MCF 10A (cell line): ENCODE data around the gene TBCD. TPM values are rescaled to one million over a fixed set of nuclear protein-coding genes. Genes with fewer than 3 reads are reported as not detected.

Source experiments
- BruUV-seq: library from RNA; stranded (reverse); fragments of 400-500 nt; replicated peaks from 2 replicates; lab custom pipeline; 2021; lab: Mats Ljungman, UMichigan
- CTCF ChIA-PET: fragments of 300-600 bp; sonication (Branson Sonifier 250); formaldehyde crosslinking; extraction: SDS; loops from one replicate; lab custom pipeline; 2021; ENCODE audit warnings: antibody characterized with exemption, inconsistent platforms; lab: Yijun Ruan, JAX
- POLR2A ChIA-PET: fragments of 300-600, 350-650 bp; sonication (Branson Sonifier 250); formaldehyde crosslinking; extraction: SDS; loops from one replicate; lab custom pipeline; 2020; ENCODE audit warnings: antibody characterized with exemption, inconsistent platforms; lab: Yijun Ruan, JAX
- DNase-seq: peaks from one replicate; pipeline ENCODE4 v3.0.0-alpha.2; 2018; ENCODE audit not compliant: unreplicated experiment
- H3K27ac Mint-ChIP-seq: one replicate; pipeline ENCODE4 v1.8.0; 2022; ENCODE audit warnings: mild to moderate bottlenecking, low read depth, mixed read lengths; ENCODE audit not compliant: unreplicated experiment
- H3K27me3 Mint-ChIP-seq: one replicate; pipeline ENCODE4 v1.8.0; 2022; ENCODE audit warnings: mixed read lengths; ENCODE audit not compliant: insufficient read depth, unreplicated experiment
- H3K36me3 Mint-ChIP-seq: one replicate; pipeline ENCODE4 v1.8.0; 2022; ENCODE audit warnings: mild to moderate bottlenecking, moderate library complexity, mixed read lengths; ENCODE audit not compliant: insufficient read depth, unreplicated experiment
- H3K4me1 Mint-ChIP-seq: one replicate; pipeline ENCODE4 v1.8.0; 2022; ENCODE audit warnings: mixed read lengths; ENCODE audit not compliant: insufficient read depth, unreplicated experiment
- H3K4me3 Mint-ChIP-seq: one replicate; pipeline ENCODE4 v1.8.0; 2022; ENCODE audit warnings: mild to moderate bottlenecking, moderate library complexity, mixed read lengths; ENCODE audit not compliant: unreplicated experiment
- H3K9me3 Mint-ChIP-seq: one replicate; pipeline ENCODE4 v1.8.0; 2022; ENCODE audit warnings: mixed read lengths; ENCODE audit not compliant: unreplicated experiment
- CTCF ChIP-seq: fragments of 200-600 bp; IDR thresholded peaks from one replicate; pipeline ENCODE4 v1.8.0; 2022; ENCODE audit warnings: antibody characterized with exemption, mild to moderate bottlenecking; ENCODE audit not compliant: unreplicated experiment
- intact Hi-C: fragments of 100-400 bp; cut with micrococcal nuclease; formaldehyde crosslinking; loops from 2 replicates; pipeline ENCODE4 v1.14.1; 2022
- total RNA-seq: library from RNA; stranded (reverse); gene quantifications from 2 replicates; pipeline ENCODE4 v1.2.3, GENCODE V29; 2022

The TBCD gene
- total RNA-seq, 1 experiment from 2014 or later = 76.2 TPM

- intact Hi-C loops = no loop called here
- Mint-ChIP-seq H3K4me1 (no peaks in the 10 kb centered on the region), H3K27ac (no peak overlapping the region), H3K4me3 (no peak overlapping the region), H3K27me3 (no peaks in the 10 kb centered on the region), H3K36me3 (peaks cover 49% of the 10 kb centered on the region), H3K9me3 (peaks cover 12% of the 10 kb centered on the region)
- POLR2A ChIA-PET = no interaction called here
- CTCF ChIA-PET = interaction anchor here (0.6 to 0.7 kb wide), 2 partner anchors 109 to 158 kb away, joined by 3 read pairs; no protein-coding TSS in a partner anchor
- no peak for DNase-seq
- no peak for TF ChIP-seq CTCF
- BruUV-seq = no TSS peak
Observed at GRCh38 chr17:82940226-82941020, 188.6 kb downstream of the TBCD start.

DNA sequence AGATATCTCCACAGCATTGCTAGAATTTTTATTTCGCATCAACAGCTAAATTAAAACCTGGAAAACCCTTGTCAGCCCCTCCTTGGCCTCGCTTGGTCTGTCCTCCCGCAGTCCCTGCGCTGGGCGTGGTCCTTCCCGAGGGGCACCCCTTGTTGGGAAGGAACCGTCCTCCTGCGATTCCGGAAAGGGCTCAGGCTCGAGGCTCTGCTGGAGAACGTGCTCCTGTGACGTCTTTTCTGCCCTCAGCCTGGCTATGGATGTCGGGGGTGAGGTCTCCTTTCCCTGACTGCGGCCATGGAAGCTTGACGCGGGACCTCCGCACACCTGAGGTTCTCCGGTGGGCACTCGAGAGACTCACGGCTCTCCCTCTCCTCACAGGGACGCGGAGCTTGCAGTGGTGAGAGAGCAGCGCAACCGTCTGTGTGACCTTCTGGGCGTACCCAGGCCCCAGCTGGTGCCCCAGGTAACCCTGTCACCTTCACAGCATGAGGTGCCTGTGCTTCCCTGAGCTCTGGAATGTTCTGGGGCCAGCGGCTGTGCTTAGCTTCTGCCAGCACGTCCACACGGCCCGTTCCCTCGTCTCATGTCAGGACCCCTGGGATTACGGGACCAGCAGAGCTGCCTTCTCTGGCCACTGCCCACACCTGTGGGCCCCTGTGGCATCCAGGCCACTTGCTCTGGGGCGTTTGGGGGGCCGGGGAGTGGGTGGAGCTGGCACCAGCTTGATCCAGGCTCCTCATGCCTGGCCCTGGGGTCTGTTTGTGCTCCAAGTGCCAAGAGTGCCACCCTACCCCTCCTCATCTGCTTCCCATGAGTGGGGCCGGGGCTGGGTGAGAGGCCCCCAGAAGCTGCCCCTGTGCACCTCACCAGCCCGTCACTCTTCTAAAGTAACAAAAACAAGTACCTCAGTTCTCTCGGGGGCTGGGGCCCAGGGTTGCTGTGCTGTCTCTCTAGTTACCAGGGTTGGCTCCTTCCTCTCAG, 189.4 kb downstream of the TBCD start:
- Mint-ChIP-seq H3K27me3 (no peaks in the 10 kb centered on the region), H3K4me3 (no peak overlapping the region), H3K27ac (no peak overlapping the region), H3K4me1 (no peaks in the 10 kb centered on the region), H3K36me3 (peaks cover 43% of the 10 kb centered on the region), H3K9me3 (peaks cover 21% of the 10 kb centered on the region)
- POLR2A ChIA-PET = no interaction called here
- intact Hi-C loops = no loop called here
- DNase-seq = no peak
- no TSS peak for BruUV-seq
- CTCF ChIA-PET = interaction anchor here (0.6 to 1.3 kb wide), 2 partner anchors 159 kb away, joined by 3 read pairs; no protein-coding TSS in a partner anchor
- no peak for TF ChIP-seq CTCF

DNA sequence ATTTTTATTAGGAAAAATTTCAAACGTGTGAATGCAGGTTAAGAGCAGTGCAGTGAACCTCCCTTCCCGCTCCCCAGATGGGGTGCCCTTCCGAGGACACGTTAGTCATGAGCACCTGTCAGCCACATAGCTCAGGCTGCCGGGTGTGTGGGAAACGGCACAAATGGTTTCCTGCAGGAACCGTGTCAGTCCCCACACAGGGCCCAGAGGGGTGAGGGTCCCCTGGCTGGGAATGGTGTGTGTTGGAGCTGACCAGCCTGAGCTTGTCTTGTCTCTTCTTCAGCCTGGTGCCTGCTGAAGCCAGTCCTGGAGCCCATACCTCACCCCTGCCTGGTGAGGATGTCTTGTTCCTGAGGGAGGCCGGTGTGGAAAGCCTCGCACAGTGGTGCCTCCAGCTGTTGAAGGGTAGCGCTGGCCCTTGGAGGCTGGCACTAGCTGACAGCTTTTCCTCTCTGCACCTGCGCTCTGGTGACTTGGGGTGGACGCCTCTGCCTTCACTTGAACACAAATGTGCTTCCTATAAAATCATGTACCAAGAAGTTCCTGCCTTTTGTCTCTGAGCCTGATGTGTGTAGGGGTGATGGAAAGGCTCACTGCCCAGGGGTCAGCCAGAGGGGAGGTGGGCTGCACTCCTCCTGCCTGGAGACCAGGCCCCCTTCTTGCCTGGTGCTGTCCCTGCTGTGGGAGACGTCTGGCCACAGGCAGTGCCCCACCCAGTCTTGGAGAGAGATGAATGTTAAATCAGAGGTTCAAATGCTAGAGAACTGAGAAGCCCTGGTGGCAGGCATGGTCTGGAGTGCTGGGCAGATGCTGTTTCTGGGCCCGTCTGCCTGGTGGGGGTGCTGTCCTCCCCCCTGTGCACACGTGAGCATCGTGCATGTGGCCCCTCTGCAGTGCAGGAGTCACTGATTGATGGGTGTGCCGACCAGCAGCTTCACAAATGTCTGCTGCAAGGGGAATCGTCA, 190.6 kb downstream of the TBCD start:
- Mint-ChIP-seq H3K4me1 (no peaks in the 10 kb centered on the region), H3K9me3 (peaks cover 26% of the 10 kb centered on the region), H3K27ac (no peak overlapping the region), H3K4me3 (no peak overlapping the region), H3K36me3 (peaks cover 36% of the 10 kb centered on the region), H3K27me3 (no peaks in the 10 kb centered on the region)
- no peak for DNase-seq
- no peak for TF ChIP-seq CTCF
- BruUV-seq = no TSS peak
- ChIA-PET CTCF (interaction anchor here (1.3 kb wide), 1 partner anchor 160 kb away, joined by 3 read pairs; no protein-coding TSS in a partner anchor), POLR2A (interaction anchor here (0.6 kb wide), 1 partner anchor 1276 kb away, joined by 3 read pairs; the partner anchor contains the start of genes CCDC137 and OXLD1)
- intact Hi-C loops = no loop called here
